GF-D8 (cell line): Measurements from ENCODE around the gene C3orf80.
A peak's percentile ranks its signal among the peaks of the same experiment; 100 is the strongest.
"Not testable (repeated sequence)": the region's sequence is repeated elsewhere in the genome, so short reads cannot be mapped to it uniquely, and the experiment has no call there.

Source experiments
- DNase-seq: peaks from one replicate; lab custom pipeline; 2025; lab: John Stamatoyannopoulos, UW

Gene C3orf80

DNA sequence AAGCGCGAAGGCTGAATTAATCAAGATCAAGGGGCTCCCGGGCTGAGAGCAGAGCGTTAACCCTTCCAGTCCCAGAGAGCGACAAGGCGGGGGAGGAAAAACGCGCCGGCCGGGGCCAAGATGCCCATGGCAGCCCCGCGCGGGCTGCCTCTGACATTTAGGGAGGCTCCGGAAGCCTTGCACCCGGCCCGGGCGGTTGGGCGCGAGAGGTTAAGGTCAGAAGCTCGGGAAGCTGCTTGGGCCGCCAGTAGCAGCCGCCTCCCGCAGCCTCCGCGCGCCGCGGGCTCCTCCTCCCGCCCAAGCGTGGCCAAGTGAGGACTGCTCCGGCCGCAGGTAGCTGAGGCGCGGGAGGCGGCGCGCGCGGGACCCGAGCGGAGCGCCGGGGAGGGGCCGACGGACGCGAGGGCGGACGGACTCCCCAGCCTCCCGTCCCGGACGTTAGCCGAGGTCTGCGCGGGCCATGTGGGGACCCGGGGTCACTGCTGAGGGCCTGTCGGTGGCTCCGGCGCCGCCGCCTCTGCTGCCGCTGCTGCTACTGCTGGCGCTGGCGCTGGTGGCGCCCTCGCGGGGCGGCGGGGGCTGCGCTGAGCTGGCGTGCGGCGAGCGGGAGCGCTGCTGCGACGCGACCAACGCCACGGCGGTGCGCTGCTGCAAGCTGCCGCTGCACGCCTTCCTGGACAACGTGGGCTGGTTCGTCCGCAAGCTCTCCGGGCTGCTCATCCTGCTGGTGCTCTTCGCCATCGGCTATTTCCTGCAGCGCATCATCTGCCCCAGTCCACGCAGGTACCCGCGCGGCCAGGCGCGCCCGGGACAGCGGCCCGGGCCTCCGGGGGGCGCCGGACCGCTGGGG lies at the start of gene C3orf80:
Gene C3orf80 (plus strand): TSS at position 247 of the 850 bp plus-strand sequence. CDS start 214 bp downstream, at position 461.
- peak; percentile 42 for DNase-seq

- DNase-seq: no peak
These were observed 48.3 kb upstream of the C3orf80 start for GRCh38 chr3:160176923-160177322.

- DNase-seq: not testable (repeated sequence)
These were observed 46.6 kb upstream of the C3orf80 start for GRCh38 chr3:160178661-160179060.

- not testable (repeated sequence) for DNase-seq
These were observed 45.8 kb upstream of the C3orf80 start for GRCh38 chr3:160179403-160179802.

DNA sequence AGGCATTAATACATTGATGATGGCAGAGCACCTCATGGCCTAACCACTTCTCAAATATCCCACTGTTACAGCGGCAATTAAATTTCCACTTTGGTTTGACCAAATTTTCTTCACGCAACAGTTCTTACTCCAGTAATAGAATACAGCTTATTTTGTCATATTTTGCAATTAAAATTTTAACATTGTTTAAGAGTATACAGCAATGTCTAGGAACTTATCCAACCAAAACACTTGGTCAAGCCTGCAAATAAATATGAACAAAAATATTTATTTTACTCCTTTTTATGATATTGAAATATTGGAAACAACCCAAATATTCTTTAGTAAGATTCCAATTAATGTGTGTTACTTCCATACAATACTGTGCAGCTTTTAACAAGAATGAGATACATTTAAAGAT lies 45.3 kb upstream of the C3orf80 start:
- DNase-seq: no peak

DNA sequence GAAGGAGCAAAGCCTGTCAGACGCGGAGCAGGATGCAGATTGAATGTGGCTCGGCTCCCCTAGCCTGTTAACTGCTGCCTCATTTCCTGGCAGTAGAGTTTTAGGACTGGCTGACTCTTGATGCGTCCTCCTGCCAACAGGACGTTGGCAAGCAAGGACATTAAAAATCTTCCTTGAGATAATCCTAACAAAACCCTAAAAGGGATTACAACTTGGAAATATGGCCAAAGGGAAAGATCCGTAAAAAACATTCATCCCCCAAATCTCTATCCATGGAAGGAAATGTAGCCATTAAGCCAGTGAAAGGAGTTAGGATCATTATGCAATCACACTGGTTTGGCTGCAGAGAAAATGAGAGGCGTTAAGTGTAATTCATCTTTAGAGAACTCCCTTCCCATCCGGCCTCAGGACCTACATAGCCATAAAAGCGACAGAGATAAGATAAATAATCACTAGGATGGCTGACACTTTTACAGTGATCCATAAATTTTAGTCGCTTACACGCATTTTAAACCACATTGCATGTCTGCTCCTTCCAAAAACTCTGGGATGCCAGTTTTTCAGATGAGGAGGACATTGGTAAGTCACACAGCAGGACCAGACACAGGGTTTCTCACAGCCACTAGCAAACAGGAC lies 44.5 kb upstream of the C3orf80 start:
- no peak for DNase-seq

GRCh38 chr3:160183345-160184076 lies 41.7 kb upstream of the C3orf80 start:
- DNase-seq: no peak

GRCh38 chr3:160184655-160185054 lies 40.6 kb upstream of the C3orf80 start:
- no peak for DNase-seq

DNA sequence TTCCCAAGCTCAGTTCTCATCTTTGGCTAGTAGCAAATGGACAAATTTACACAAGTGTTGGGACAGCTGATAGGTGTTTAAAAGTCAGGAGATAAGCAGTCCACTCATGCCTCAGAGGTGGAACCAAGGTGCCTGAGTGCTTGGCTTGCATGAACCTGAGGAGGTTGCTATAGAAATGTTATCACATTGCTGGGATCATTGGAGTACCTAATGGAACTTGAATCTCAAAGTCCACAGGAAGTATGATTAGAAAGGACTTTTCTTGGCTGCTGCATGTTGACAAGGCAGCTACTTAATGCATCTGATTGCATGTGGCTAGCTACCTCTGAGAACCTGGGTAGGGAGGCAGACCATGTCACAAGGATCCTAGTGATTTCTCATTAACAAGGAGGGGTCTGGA lies 39.5 kb upstream of the C3orf80 start:
- no peak for DNase-seq

DNA sequence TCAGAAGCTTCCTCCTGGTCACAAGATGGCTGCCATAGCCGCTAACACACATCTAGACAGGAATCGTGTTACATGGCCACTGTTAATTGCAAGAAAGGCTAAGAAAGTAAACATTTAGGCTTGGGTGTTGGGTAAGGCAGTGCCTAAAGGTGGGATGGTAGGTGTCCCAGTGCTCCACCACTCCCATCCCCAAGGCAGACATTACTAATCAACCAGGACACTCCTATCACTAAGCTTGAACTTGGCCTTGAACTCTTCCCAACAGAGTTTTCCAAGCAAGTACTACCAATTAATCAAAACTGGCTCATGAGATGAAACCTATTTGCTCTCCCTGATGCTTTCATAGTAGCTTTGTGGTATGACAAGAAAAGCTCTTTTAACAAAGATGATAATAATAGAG lies 37.9 kb upstream of the C3orf80 start:
- no peak for DNase-seq

DNA sequence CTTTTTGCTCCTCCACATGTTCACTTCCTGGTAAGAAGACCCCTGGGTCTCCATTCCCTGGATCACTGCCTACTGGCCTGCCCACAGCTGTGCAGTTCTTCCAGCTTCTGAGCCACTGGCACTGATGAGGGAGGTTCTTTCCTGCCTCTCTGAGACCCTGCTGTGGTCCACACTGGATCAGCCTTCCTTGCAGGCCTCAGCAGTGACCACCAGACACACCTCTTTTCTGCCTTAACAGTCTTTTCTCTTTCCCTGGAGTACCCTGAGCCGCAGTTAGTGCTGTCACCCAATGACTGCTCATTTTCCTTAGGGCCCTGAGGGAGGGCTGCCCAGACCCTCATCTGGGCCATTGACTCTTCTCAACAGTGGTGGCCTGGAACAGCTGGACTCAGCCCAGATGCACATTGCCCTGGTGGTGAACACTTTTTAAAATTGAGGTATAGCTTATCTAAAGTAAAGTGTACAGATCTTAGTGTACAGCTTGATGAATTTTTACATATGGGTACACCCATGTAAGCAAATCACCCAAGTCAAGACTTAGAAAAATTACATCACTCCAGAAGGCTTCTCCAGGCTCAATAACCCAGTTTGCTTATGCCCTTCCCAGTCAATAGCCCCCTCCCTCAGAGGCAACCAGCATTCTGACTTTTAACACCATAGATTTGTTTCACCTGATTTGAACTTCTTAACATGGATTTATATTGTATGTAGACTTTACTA lies 32.8 kb upstream of the C3orf80 start:
- no peak for DNase-seq

DNA sequence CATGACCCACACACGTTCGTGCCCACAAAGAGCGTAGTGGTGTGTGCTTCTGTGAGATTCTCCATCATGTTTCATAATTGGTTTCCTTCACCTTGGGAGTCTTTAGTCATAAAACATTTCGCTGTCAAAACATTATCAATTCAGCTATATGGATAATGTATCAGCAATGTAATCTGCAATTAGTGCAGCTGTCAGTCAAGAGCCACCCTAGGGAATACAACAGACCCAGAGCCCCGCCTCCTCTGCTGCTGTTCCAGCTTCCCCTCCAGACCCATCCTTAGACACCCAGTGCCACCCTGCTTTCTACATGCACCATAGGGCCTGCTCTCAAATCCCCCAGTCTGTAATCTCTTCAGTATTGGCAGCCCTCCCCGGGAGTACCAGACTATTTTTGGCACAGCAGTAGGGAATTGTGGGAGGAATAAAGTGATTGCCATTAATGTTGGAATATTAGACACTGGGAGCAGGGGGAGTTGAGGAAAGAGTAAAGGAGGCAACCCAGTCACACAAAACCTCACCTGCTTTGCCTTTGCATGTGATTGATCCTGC lies 31.5 kb upstream of the C3orf80 start:
- no peak for DNase-seq

- DNase-seq: no peak
These were observed 30.8 kb upstream of the C3orf80 start for GRCh38 chr3:160194438-160194837.

- no peak for DNase-seq
These were observed 30.1 kb upstream of the C3orf80 start for GRCh38 chr3:160195106-160195505.

- DNase-seq: no peak
These were observed 28.6 kb upstream of the C3orf80 start for GRCh38 chr3:160196511-160197104.

- no peak for DNase-seq
These were observed 26.1 kb upstream of the C3orf80 start for GRCh38 chr3:160199108-160199507.

GRCh38 chr3:160200353-160200752 lies 24.9 kb upstream of the C3orf80 start:
- no peak for DNase-seq

DNA sequence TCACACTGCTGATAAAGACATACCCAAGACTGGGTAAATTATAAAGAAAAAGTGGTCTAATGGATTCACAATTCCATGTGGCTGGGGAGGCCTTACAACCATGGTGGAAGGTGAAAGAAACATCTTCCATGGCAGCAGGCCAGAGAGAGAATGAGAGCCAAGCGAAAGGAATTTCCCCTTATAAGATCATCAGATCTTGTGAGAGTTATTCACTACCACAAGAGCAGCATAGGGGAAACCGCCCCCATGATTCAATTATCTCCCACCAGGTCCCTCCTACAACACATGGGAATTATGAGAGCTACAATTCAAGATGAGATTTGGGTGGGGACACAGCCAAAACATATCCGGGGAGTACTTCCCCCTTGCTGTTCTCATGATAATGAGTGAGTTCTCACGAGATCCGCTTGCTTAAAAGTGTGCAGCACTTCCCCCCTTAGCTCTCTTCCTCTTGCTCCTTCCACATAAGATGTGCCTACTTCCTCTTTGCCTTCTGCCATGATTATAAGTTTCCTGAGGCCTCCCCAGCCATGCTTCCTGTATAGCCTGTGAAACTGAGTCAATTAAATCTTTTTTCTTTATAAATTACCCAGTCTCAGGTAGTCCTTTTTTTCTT lies 20.7 kb upstream of the C3orf80 start:
- DNase-seq: peak; percentile 32

GRCh38 chr3:160205606-160206005 lies 19.6 kb upstream of the C3orf80 start:
- DNase-seq: no peak

DNA sequence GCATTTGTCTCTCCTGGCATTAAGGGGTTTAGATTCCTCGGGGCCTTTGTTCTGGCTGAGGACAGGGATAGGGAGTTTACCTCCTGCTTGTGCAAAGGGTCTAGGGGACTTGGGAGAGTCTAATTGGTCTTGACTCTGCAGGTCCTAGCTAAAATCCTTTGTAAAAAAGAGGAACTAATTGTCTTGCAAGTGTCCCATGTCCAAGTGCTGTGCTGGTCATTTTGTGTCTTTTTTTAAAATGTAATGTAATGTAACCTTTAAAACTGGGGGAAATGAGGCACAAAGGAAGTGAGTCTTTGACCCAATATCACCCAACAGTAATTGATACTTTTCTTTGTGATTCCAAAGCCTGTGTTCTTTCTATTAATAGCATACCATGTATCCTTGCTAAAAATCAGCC lies 14.9 kb upstream of the C3orf80 start:
- no peak for DNase-seq

GRCh38 chr3:160210799-160211221 lies 14.4 kb upstream of the C3orf80 start:
- DNase-seq: no peak
